Retinal pigment epithelial cell (primary cell): ENCODE results near the gene ANAPC5.

ENCODE experiments used
- DNase-seq: peaks from one replicate; pipeline ENCODE4 v3.0.0-alpha.2; 2010; ENCODE audit warnings: low read depth
- H3K4me3 ChIP-seq: 2 replicates; pipeline ENCODE4 v1.5.1; 2011; ENCODE audit warnings: mild to moderate bottlenecking, low read length, control low read depth, moderate library complexity
- CTCF ChIP-seq: conservative IDR thresholded peaks from 2 replicates; pipeline ENCODE4 v1.5.1; 2011; ENCODE audit warnings: low read depth, low read length, control low read depth, inconsistent platforms

The ANAPC5 gene

GRCh38 chr12:121297435-121297991 lies 54.7 kb downstream of the ANAPC5 start:
- DNase-seq: no peak
- no peak for TF ChIP-seq CTCF

GRCh38 chr12:121296618-121297434 lies 55.4 kb downstream of the ANAPC5 start, which contains the start of gene CAMKK2:
CAMKK2 (minus strand) TSS chr12:121296709; CDS start chr12:121274526, 22,183 bp downstream.
- peak within 1 kb of the TSS; percentile 76 for H3K4me3 ChIP-seq
- DNase-seq: no peak
- no peak for TF ChIP-seq CTCF

More at GRCh38 chr12:121297435-121297991, 54.7 kb downstream of the ANAPC5 start:
- peak overlapping the region; percentile 70 for H3K4me3 ChIP-seq

- no peak for DNase-seq
- H3K4me3 ChIP-seq: peak overlapping the region; percentile 76
- TF ChIP-seq CTCF: no peak
Observed at GRCh38 chr12:121295746-121296617, 56.2 kb downstream of the ANAPC5 start.

GRCh38 chr12:121295116-121295745 lies 57.0 kb downstream of the ANAPC5 start:
- no peak for DNase-seq
- peak overlapping the region; percentile 76 for H3K4me3 ChIP-seq
- no peak for TF ChIP-seq CTCF

- no peak for DNase-seq
- H3K4me3 ChIP-seq: no peak overlapping the region
- TF ChIP-seq CTCF: no peak
Observed at GRCh38 chr12:121294151-121294889, 57.9 kb downstream of the ANAPC5 start.

- TF ChIP-seq CTCF: no peak
- H3K4me3 ChIP-seq: no peak overlapping the region
- no peak for DNase-seq
Observed at GRCh38 chr12:121293603-121294002, 58.6 kb downstream of the ANAPC5 start.
